Esophagus muscularis mucosa (tissue), 4 donors: ENCODE measurements around the gene PXDN. TPM values are rescaled to one million over a fixed set of nuclear protein-coding genes. Genes with fewer than 3 reads are reported as not detected.
"Not testable (repeated sequence)": the region's sequence is repeated elsewhere in the genome, so short reads cannot be mapped to it uniquely, and the experiment has no call there.

Experiments used
- DNase-seq: peaks from one replicate; pipeline ENCODE4 v3.0.0-alpha.2; 2017; ENCODE audit errors: extremely low spot score
- H3K27ac ChIP-seq, 4 donors: fragments of 200-600 bp; sonication (generic); replicated peaks in 1 of 4; 1 replicate in 3 of 4; 2 replicates in 1 of 4; pipeline ENCODE4 v1.5.1; 2016 to 2019; ENCODE audit warnings: mild to moderate bottlenecking in 1 of 4
- H3K27me3 ChIP-seq, 4 donors: fragments of 200-600 bp; sonication (generic); one replicate each; pipeline versions ENCODE4 v1.5.1 to v1.6.0; 2016 to 2019
- H3K36me3 ChIP-seq, 4 donors: fragments of 200-600 bp; sonication (generic); one replicate each; pipeline ENCODE4 v1.5.1; 2016 to 2019
- H3K4me1 ChIP-seq, 4 donors: fragments of 200-600 bp; sonication (generic); one replicate each; pipeline ENCODE4 v1.5.1; 2016 to 2019
- H3K4me3 ChIP-seq, 4 donors: fragments of 200-600 bp; sonication (generic); 1 replicate in 2 of 4; 2 replicates in 2 of 4; pipeline ENCODE4 v1.5.1; 2016 to 2019; ENCODE audit warnings: mild to moderate bottlenecking in 4 of 4, moderate library complexity in 1 of 4
- H3K9me3 ChIP-seq, 4 donors: fragments of 200-600 bp; sonication (generic); 1 replicate in 3 of 4; 2 replicates in 1 of 4; pipeline ENCODE4 v1.5.1; 2016 to 2019
- EP300 ChIP-seq: sonication (generic); formaldehyde crosslinking; IDR thresholded peaks from one replicate; pipeline ENCODE4 v1.6.1; 2017; ENCODE audit warnings: antibody characterized with exemption
- POLR2A ChIP-seq: fragments of 450-650 bp; IDR thresholded peaks from one replicate; pipeline ENCODE4 v1.6.1; 2017; ENCODE audit warnings: antibody characterized with exemption, moderate library complexity, mild to moderate bottlenecking, low read depth
- POLR2AphosphoS5 ChIP-seq, 2 donors: sonication (generic); formaldehyde crosslinking; IDR thresholded peaks; one replicate each; pipeline ENCODE4 v1.6.1; 2017; ENCODE audit warnings: antibody characterized with exemption in 2 of 2
- WGBS: methylation state at CpG from one replicate; pipeline ENCODE4 v1.1.5; 2018; 5-methylcytosine and 5-hydroxymethylcytosine counted together
- intact Hi-C: fragments of 100-400 bp; cut with DNase I; formaldehyde crosslinking; loops from one replicate; pipeline ENCODE4 v1.15.1; 2023
- total RNA-seq, 4 donors: library from RNA; depleted of rRNA; stranded (reverse); fragments of >200 nt; gene quantifications; one replicate each; pipeline versions ENCODE4 v1.1.0 to v1.2.1, GENCODE V29; 2016
- TF ChIP-seq, protein P1 (sequence below), 3 experiments: fragments of 200-600 bp in 2 of 3; fragments of 450-650 bp in 1 of 3; sonication (generic) in 2 of 3; IDR thresholded peaks; one replicate each; pipeline ENCODE4 v1.5.1; 2017 to 2019; ENCODE audit warnings: antibody characterized with exemption in 3 of 3, mild to moderate bottlenecking in 2 of 3, moderate library complexity in 1 of 3

PXDN gene
- total RNA-seq, 4 donors from 2014 or later: 19.9 to 81.6 (median 50.1) TPM

DNA sequence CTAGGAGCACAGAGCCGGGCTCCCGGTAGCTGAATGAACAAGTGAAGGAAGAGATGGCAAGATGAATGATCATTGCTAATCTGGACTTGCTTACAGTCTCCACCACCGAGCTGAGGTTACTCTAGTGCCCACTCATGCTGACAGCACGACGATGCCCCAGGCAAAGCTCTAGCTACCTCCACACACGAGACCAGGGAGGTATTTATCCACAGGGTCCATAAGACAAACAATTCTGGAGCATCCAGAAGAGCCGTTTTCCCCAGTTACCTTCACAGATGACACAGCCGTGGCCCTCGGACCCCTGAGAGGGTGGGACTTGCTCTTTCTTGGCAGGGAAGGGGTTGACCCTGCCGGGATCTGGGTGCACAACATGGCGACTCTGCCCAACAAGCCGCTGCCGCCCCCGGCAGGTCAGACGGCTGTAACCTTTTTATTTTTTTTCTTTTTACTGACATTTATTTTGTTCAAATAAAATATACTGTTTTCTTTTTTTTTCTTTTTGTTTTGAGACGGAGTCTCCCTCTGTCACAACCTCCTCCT lies 120.3 kb downstream of the PXDN start:
- TF ChIP-seq EP300 (no peak), POLR2AphosphoS5 (IDR thresholded peaks at IDR 0.05) (no peak), POLR2A (no peak)
- TF ChIP-seq, protein P1, sequence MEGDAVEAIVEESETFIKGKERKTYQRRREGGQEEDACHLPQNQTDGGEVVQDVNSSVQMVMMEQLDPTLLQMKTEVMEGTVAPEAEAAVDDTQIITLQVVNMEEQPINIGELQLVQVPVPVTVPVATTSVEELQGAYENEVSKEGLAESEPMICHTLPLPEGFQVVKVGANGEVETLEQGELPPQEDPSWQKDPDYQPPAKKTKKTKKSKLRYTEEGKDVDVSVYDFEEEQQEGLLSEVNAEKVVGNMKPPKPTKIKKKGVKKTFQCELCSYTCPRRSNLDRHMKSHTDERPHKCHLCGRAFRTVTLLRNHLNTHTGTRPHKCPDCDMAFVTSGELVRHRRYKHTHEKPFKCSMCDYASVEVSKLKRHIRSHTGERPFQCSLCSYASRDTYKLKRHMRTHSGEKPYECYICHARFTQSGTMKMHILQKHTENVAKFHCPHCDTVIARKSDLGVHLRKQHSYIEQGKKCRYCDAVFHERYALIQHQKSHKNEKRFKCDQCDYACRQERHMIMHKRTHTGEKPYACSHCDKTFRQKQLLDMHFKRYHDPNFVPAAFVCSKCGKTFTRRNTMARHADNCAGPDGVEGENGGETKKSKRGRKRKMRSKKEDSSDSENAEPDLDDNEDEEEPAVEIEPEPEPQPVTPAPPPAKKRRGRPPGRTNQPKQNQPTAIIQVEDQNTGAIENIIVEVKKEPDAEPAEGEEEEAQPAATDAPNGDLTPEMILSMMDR (IDR thresholded peaks at IDR 0.05): no peak
- H3K4me3 ChIP-seq: no peak overlapping the region
- H3K27ac ChIP-seq: no peak overlapping the region
- intact Hi-C loops: no loop called here
- peaks cover 12 to 19% (median 17%) of the 10 kb centered on the region in 4 donors for H3K4me1 ChIP-seq
- no peaks in the 10 kb centered on the region for H3K36me3 ChIP-seq
- H3K9me3 ChIP-seq: peaks cover 0 to under 1% (median 0%) of the 10 kb centered on the region in 4 donors
- DNase-seq: no peak
- no peaks in the 10 kb centered on the region for H3K27me3 ChIP-seq
- WGBS: 90% methylated on average over 16 of the region's 16 CpGs

DNA sequence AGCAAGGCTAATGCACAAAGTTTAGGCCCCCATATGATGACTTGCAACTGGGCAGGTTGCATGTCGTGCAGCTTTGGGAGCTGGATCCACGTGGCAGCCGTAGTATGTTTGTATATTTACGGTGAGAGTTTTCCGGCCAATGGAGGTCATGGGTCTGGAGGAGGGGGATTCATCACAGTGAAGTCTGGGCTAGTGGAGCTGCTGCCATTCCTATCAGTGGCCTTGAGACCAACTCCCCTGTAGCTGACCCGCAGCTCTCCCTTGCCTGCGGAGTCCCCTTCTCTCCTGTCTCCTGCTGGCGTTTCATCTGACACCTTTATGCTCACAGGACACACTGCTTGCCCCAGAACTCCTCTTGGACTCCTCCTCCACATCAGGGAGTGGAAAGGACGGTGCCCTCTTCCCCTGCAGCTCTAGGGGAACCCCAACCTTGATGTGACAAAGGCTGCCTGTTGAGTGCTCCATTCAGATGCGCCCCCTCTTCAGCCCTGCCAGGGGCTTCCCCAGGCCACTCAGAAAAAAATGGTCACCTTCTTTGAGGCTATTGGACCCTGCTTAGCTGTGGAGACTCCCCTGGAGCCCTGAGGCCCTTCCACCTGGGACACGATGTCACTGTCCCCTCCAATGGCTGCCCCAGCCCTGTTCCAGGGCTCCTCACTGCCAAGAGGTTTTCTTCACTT lies 121.7 kb downstream of the PXDN start:
- WGBS: 82% methylated on average over 11 of the region's 11 CpGs
- TF ChIP-seq POLR2AphosphoS5 (IDR thresholded peaks at IDR 0.05): no peak
- TF ChIP-seq EP300: no peak
- TF ChIP-seq, protein P1 (IDR thresholded peaks at IDR 0.05): no peak
- TF ChIP-seq POLR2A: no peak
- Histone ChIP-seq H3K9me3 (no peaks in the 10 kb centered on the region), H3K27ac (no peak overlapping the region), H3K27me3 (no peaks in the 10 kb centered on the region), H3K4me1 (peaks cover 9 to 12% (median 11%) of the 10 kb centered on the region in 4 donors), H3K36me3 (no peaks in the 10 kb centered on the region), H3K4me3 (no peak overlapping the region)
- no peak for DNase-seq
- intact Hi-C loops: no loop called here

DNA sequence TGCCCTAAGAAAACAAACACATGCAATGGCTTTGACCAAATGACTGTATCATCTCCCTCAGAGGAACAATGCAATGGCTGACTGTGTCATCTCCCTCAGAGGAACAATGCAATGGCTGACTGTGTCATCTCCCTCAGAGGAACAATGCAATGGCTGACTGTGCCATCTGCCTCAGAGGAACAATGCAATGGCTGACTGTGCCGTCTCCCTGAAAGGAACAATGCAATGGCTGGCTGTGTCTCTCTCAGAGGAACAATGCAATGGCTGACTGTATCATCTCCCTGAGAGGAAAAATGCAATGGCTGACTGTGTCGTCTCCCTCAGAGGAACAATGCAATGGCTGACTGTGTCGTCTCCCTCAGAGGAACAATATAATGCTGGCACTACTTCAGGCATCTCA lies 122.3 kb downstream of the PXDN start:
- intact Hi-C loops, H3K27ac ChIP-seq, H3K27me3 ChIP-seq, H3K9me3 ChIP-seq, H3K4me3 ChIP-seq, DNase-seq, H3K36me3 ChIP-seq: not testable (repeated sequence)
- WGBS: 78% methylated on average over 3 of the region's 3 CpGs
- H3K4me1 ChIP-seq: peaks cover 9 to 12% (median 11%) of the 10 kb centered on the region in 4 donors

GRCh38 chr2:1621501-1621900 lies 122.8 kb downstream of the PXDN start:
- 95% methylated on average over 13 of the region's 13 CpGs for WGBS
- intact Hi-C loops: no loop called here
- Histone ChIP-seq H3K27me3 (no peaks in the 10 kb centered on the region), H3K4me3 (no peak overlapping the region), H3K27ac (no peak overlapping the region), H3K36me3 (no peaks in the 10 kb centered on the region), H3K9me3 (no peaks in the 10 kb centered on the region), H3K4me1 (peaks cover 9 to 12% (median 11%) of the 10 kb centered on the region in 4 donors)
- TF ChIP-seq, protein P1 (IDR thresholded peaks at IDR 0.05): no peak
- no peak for DNase-seq

DNA sequence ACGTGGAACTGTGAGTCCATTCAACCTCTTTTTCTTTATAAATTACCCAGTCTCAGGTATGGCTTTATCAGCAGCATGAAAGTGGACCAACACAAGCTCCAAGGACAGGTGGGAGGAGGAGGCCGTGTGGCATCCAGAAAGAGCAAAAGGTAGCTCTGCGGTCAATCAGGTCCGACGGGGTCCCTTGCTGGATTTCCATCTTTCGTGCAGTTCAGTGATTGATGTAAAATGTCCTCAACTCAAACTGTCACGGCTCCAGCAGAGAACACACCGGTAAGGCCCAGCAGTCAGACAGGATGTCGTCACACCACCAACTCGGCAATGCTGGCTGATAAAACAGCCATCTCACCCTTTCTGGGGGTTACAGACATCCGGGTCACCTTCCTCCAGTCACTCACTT lies 123.3 kb downstream of the PXDN start:
- TF ChIP-seq POLR2AphosphoS5 (IDR thresholded peaks at IDR 0.05): no peak
- TF ChIP-seq POLR2A: no peak
- TF ChIP-seq, protein P1 (IDR thresholded peaks at IDR 0.05): no peak
- no peak for TF ChIP-seq EP300
- Histone ChIP-seq H3K4me3 (no peak overlapping the region), H3K27ac (no peak overlapping the region), H3K36me3 (no peaks in the 10 kb centered on the region), H3K4me1 (peaks cover 9 to 11% (median 10%) of the 10 kb centered on the region in 4 donors), H3K27me3 (no peaks in the 10 kb centered on the region), H3K9me3 (no peaks in the 10 kb centered on the region)
- intact Hi-C loops: no loop called here
- 92% methylated on average over 11 of the region's 11 CpGs for WGBS
- DNase-seq: no peak
